ENCODE measurements around the gene LOXL4.

Gene LOXL4

DNA sequence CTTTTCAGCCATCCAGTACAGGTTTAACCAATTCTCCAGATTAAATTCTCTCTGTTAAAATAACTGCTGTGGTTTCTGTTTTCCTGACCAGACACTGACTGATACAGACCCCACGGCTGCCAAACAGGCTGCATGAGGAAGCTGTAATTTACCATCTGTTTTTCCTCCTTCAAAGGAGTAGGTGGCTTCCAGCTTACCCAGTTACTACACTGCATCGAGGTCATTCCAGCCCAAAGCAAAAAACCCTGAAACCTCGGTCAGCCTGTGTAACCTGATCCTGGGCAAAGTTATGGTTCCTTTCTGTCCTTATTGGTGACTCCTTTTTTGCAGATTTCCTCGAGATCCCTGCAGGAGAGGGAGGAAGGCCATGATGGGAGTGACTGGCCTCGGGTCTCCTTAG lies 27.9 kb upstream of the LOXL4 start:
- TF ChIP-seq, protein P1, sequence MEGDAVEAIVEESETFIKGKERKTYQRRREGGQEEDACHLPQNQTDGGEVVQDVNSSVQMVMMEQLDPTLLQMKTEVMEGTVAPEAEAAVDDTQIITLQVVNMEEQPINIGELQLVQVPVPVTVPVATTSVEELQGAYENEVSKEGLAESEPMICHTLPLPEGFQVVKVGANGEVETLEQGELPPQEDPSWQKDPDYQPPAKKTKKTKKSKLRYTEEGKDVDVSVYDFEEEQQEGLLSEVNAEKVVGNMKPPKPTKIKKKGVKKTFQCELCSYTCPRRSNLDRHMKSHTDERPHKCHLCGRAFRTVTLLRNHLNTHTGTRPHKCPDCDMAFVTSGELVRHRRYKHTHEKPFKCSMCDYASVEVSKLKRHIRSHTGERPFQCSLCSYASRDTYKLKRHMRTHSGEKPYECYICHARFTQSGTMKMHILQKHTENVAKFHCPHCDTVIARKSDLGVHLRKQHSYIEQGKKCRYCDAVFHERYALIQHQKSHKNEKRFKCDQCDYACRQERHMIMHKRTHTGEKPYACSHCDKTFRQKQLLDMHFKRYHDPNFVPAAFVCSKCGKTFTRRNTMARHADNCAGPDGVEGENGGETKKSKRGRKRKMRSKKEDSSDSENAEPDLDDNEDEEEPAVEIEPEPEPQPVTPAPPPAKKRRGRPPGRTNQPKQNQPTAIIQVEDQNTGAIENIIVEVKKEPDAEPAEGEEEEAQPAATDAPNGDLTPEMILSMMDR (IDR thresholded peaks at IDR 0.05; ENCODE audit: low read depth, low read length), result no peak
- DNase-seq (ENCODE audit: low read depth in 2 of 2), result peak; percentile 2 to 27

DNA sequence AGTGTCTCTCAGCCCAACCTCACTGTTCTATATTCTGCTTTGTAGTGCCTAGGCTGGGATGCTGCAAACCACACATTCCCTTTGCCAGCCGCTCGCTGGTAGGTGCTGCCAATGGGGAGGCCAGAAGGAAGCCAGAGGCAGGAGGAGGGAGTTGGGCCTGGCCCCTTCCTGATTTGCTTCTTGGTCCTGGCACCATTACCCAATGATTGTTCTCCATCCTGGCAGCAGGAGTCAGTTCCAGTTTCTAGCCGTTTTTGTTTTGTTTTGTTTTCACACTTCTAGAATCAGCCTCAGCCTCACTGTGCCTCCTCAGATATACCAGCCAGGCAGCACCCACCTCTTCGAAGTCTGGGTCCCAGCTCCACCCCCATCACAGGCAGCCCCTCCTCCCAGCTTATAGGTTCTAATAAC lies 27.4 kb upstream of the LOXL4 start:
- DNase-seq (ENCODE audit: low read depth in 2 of 2), result no peak
- TF ChIP-seq, protein P1 (IDR thresholded peaks at IDR 0.05; ENCODE audit: low read depth, low read length), result no peak
- no peak overlapping the region for H3K4me3 ChIP-seq (replicated peaks in 1 of 2; ENCODE audit: low read depth in 2 of 2, low read length in 2 of 2)

More for the DNA sequence above, 27.9 kb upstream of the LOXL4 start:
- no peak overlapping the region for H3K4me3 ChIP-seq (replicated peaks in 1 of 2; ENCODE audit: low read depth in 2 of 2, low read length in 2 of 2)

DNA sequence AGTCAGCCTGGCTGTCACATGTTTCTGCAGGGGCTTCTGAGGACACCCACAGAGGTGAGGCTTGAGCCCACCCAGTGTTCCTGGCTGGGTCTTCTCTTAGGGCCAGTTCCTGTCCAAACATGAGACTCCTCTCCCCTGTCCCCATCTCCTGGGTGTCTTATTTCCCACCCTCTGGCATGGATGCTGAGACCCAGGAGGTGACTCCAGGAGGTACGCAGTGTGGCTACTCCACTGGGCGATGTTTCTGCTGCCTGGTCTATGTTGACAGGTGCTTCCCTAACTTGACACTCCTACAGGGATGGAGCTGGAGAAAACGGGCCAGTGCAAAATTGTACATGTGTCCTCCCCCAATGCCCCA lies 26.3 kb upstream of the LOXL4 start:
- H3K4me3 ChIP-seq (replicated peaks in 1 of 2; ENCODE audit: low read depth in 2 of 2, low read length in 2 of 2), result no peak overlapping the region
- TF ChIP-seq, protein P1 (IDR thresholded peaks at IDR 0.05; ENCODE audit: low read depth, low read length), result no peak
- DNase-seq (ENCODE audit: low read depth in 2 of 2), result no peak

DNA sequence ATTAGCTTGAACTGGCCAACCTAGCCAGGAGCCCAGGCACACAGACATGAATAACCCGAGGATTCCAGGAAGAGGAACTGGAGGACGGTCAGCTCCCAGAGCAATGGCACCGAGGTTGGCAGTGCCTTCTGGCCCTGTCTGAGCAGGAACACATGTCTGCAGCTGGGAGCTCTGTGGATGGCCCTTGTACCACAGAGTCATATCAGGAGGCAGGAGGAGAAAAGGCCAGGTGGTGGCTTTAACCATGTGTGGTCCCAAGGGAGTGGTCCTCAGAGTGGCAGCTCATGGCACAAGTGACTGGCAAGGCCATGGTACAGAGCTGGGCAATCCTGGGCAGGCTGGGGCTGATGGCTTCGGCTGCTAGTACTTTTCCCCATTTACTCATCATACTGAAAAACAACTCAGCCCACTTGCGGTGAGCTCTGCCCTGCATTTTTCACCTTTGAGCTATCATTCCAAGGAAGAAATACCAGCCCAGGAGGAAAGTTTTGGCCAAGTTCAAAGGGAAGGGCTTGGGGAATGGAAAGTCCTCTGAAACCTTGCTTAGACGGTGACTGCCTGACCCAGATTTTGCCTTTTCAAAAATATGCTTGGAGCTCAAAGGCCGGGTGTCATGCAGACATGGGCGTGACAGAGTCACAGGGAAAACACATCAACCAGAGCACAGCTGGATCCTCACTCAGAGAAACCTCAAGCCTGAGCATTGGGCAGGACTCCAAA lies 25.7 kb upstream of the LOXL4 start:
- H3K4me3 ChIP-seq (replicated peaks in 1 of 2; ENCODE audit: low read depth in 2 of 2, low read length in 2 of 2), result no peak overlapping the region
- TF ChIP-seq, protein P1 (IDR thresholded peaks at IDR 0.05; ENCODE audit: low read depth, low read length), result no peak
- DNase-seq (ENCODE audit: low read depth in 2 of 2), result no peak

DNA sequence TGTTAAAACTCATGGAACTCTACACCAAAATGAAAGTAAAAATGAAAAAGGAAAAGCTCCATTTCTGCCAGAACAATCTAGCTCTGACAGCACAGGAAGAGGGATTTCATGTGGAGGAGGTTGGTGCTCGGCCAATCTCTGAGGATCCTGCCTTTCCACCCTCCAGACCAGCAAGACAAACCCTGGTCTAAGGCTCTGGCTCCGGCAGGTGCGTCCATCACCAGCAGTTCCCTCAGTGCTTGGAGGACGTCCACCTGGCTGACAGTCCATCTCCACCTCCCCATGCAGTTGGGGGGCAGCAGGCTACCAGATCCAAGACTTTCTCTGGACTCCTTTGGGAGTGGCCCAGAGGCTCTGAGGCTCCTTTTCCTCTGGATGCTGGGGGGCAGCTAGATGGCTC lies 25.0 kb upstream of the LOXL4 start:
- TF ChIP-seq, protein P1 (IDR thresholded peaks at IDR 0.05; ENCODE audit: low read depth, low read length), result no peak
- peak in 1 of 2 donors; percentile 29 for DNase-seq (ENCODE audit: low read depth in 2 of 2)
- no peak overlapping the region for H3K4me3 ChIP-seq (replicated peaks in 1 of 2; ENCODE audit: low read depth in 2 of 2, low read length in 2 of 2)

DNA sequence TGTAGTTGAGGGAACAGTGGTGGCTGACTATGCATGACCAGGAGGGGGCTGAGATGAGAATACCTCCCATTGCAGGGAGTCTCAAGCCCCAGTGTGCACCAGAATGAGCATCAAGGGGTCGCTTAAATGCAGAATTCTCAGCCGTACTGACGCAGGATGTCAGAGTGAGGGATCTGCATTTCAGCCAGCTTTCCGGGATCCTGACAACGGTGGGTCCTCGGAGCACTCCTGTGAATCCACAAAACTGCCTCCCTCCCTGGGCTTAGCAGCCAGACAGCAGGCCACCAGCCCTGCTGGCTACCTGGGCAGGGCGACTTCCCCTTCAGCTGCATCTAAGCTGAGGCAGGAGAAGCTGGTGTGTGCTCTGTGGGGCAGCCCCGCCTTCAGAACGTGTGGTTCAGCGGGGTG lies 21.8 kb upstream of the LOXL4 start:
- no peak for DNase-seq (ENCODE audit: low read depth in 2 of 2)
- TF ChIP-seq, protein P1 (IDR thresholded peaks at IDR 0.05; ENCODE audit: low read depth, low read length), result no peak
- H3K4me3 ChIP-seq (replicated peaks in 1 of 2; ENCODE audit: low read depth in 2 of 2, low read length in 2 of 2), result no peak overlapping the region

DNA sequence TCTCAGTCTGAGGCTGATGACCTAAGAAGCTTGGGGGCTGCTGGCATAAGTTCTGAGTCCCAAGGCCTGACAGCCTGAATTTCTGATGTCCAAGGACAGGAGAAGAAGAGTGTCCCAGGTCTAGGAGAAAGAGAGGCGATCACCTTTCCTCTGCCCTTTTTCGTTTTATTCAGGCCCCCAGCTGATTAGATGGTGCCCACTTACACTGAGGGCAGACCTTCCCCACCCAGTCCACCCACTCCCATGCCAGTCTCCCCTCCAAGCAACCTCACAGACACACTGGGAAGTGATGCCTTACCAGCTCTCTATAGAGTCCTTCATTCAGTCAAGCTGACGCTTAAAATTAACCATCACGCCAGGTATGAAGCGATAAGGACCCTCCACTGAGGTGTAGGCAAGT lies 19.3 kb upstream of the LOXL4 start:
- no peak overlapping the region for H3K4me3 ChIP-seq (replicated peaks in 1 of 2; ENCODE audit: low read depth in 2 of 2, low read length in 2 of 2)

More for the DNA sequence above, 19.3 kb upstream of the LOXL4 start:
- DNase-seq (ENCODE audit: low read depth in 2 of 2), result no peak
- TF ChIP-seq, protein P1 (IDR thresholded peaks at IDR 0.05; ENCODE audit: low read depth, low read length), result no peak

Measured in cardiac fibroblast (primary cell).